Heart left ventricle (tissue), 16 donors: Measurements from ENCODE around the gene KCNK18. TPM values are rescaled to one million over a fixed set of nuclear protein-coding genes. Genes with fewer than 3 reads are reported as not detected.
A peak's percentile ranks its signal among the peaks of the same experiment; 100 is the strongest.
"Not testable (repeated sequence)": the region's sequence is repeated elsewhere in the genome, so short reads cannot be mapped to it uniquely, and the experiment has no call there.

Experiments
- ATAC-seq, 4 donors: fragments of 200-7000 bp; cut with Tn5 transposase; one replicate each; pipeline ENCODE4 v1.9.1; 2020 to 2022; ENCODE audit warnings: moderate library complexity in 4 of 4, mild to moderate bottlenecking in 3 of 4, moderate number of reproducible peaks in 1 of 4
- DNase-seq, 5 donors: peaks; one replicate each; pipeline ENCODE4 v3.0.0-alpha.2; 2020
- H3K27ac ChIP-seq, 12 donors: fragments of 200-600 bp; sonication (generic) in 4 of 12; one replicate each; pipeline versions ENCODE4 v1.5.0 to v1.8.0; 2016 to 2022; ENCODE audit warnings: mild to moderate bottlenecking in 2 of 12
- H3K27me3 ChIP-seq, 9 donors: fragments of 200-600 bp; sonication (generic) in 2 of 9; one replicate each; pipeline versions ENCODE4 v1.5.1 to v1.8.0; 2016 to 2022; ENCODE audit warnings: mild to moderate bottlenecking in 3 of 9
- H3K36me3 ChIP-seq, 9 donors: fragments of 200-600 bp; sonication (generic) in 2 of 9; one replicate each; pipeline versions ENCODE4 v1.5.0 to v1.8.0; 2018 to 2022; ENCODE audit warnings: mild to moderate bottlenecking in 2 of 9
- H3K4me1 ChIP-seq, 12 donors: fragments of 200-600 bp; sonication (generic) in 4 of 12; one replicate each; pipeline versions ENCODE4 v1.5.0 to v1.8.0; 2016 to 2022; ENCODE audit warnings: mild to moderate bottlenecking in 3 of 12
- H3K4me3 ChIP-seq, 12 donors: fragments of 200-600 bp; sonication (generic) in 4 of 12; one replicate each; pipeline versions ENCODE4 v1.5.0 to v1.8.0; 2017 to 2022; ENCODE audit warnings: mild to moderate bottlenecking in 9 of 12, moderate library complexity in 4 of 12
- H3K9me3 ChIP-seq, 12 donors: fragments of 200-600 bp; sonication (generic) in 4 of 12; one replicate each; pipeline versions ENCODE4 v1.5.0 to v1.8.0; 2016 to 2022; ENCODE audit warnings: mild to moderate bottlenecking in 1 of 12
- POLR2A ChIP-seq, 2 donors: fragments of 450-650 bp; IDR thresholded peaks; one replicate each; pipeline ENCODE4 v1.6.1; 2017; ENCODE audit warnings: antibody characterized with exemption in 2 of 2, mild to moderate bottlenecking in 2 of 2, moderate library complexity in 2 of 2
- WGBS, 4 donors: extraction: QIAGEN DNeasy Blood & Tissue Kit in 2 of 4; methylation state at CpG; one replicate each; pipeline versions ENCODE4 v1.1.5 to v1.1.7; 2013 to 2018; 5-methylcytosine and 5-hydroxymethylcytosine counted together
- intact Hi-C, 10 donors: fragments of 100-400 bp; cut with DNase I; formaldehyde crosslinking; loops; one replicate each; pipeline versions ENCODE4 v1.11.1 to v1.14.2; 2022
- polyA plus RNA-seq, 2 donors: library from polyadenylated mRNA; stranded (reverse); fragments of 200-250 nt; gene quantifications; one replicate each; pipeline ENCODE4 v1.2.3, GENCODE V29; 2013
- total RNA-seq, 9 donors: library from RNA; depleted of rRNA in 2 of 9; stranded (reverse); fragments of >200 nt in 2 of 9; fragmentation: NEBNext Ultra II Directional in 3 of 9; extraction: Animal tissue kit (Norgen Biotek cat#: 25700) in 3 of 9; gene quantifications; one replicate each; pipeline versions ENCODE4 v1.1.0 to v1.2.4, GENCODE V29; 2016 to 2023
- TF ChIP-seq, protein P1 (sequence below), 12 donors: fragments of 200-600 bp; sonication (generic) in 4 of 12; IDR thresholded peaks; one replicate each; pipeline versions ENCODE4 v1.5.0 to v1.8.0; 2018 to 2022; ENCODE audit warnings: antibody characterized with exemption in 12 of 12, mild to moderate bottlenecking in 5 of 12
- donor health status: ischemic (EF 13 %, LVEDD 7.1; RV severe dilation, severe dysfunction).
- donor health status: healthy with polysubstance abuse.
- donor health status: DM: no; HTN: yes; CAD: no.
- donor health status: DM: no; HTN: no; CAD: no.
- donor health status: ischemic (EF 25% LVEDD 6.9; RV normal size, moderate dysfunction).
- donor health status: ischemic (EF 25% LVEDD 5.7; RV mildly dilated, moderate dysfunction).
- donor health status: healthy.
- donor health status: DM: yes; HTN: yes; CAD: no.
- donor health status: ischemic (EF 35%, LVEDD 5.7; RV mildly dilated, moderate dysfunction).
- donor health status: nonischemic (EF 11% LVEDD 7.7; RV severe dilation, severe dysfunction).
- donor health status: DM: yes; HTN: yes; CAD: no.
- donor health status: PGD.
- donor health status: ischemic (EF 29% LVEDD 5.4; RV normal size, mild dysfunction).
- donor health status: nonischemic (EF 23%, LVEDD 6.1; RV moderate dilation, normal function).

Gene KCNK18
- total and polyA plus RNA-seq, 11 donors = not detected

DNA sequence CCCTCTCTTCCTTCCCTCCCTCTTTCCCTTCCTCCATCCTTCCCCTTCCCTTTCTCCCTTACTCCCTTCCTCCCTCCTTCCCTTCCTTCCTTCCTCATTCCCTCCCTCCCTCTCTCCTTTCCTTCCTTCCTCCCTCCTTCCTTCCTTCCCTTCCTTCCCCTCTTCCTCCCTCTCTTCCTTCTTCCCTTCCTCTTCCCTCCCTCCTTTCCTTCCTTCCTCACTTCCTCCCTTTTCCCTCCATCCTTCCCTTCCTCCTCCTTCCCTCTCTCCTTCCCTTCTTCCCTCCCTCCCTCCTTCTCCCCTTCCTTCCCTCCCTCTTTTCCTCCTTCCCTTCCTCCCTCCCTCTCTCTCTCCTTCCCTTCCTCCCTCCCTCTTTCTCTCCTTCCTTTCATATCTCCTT, 30.9 kb downstream of the KCNK18 start:
- TF ChIP-seq, protein P1, sequence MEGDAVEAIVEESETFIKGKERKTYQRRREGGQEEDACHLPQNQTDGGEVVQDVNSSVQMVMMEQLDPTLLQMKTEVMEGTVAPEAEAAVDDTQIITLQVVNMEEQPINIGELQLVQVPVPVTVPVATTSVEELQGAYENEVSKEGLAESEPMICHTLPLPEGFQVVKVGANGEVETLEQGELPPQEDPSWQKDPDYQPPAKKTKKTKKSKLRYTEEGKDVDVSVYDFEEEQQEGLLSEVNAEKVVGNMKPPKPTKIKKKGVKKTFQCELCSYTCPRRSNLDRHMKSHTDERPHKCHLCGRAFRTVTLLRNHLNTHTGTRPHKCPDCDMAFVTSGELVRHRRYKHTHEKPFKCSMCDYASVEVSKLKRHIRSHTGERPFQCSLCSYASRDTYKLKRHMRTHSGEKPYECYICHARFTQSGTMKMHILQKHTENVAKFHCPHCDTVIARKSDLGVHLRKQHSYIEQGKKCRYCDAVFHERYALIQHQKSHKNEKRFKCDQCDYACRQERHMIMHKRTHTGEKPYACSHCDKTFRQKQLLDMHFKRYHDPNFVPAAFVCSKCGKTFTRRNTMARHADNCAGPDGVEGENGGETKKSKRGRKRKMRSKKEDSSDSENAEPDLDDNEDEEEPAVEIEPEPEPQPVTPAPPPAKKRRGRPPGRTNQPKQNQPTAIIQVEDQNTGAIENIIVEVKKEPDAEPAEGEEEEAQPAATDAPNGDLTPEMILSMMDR (IDR thresholded peaks at IDR 0.05) = no peak
- TF ChIP-seq POLR2A (IDR thresholded peaks at IDR 0.05) = no peak

DNA sequence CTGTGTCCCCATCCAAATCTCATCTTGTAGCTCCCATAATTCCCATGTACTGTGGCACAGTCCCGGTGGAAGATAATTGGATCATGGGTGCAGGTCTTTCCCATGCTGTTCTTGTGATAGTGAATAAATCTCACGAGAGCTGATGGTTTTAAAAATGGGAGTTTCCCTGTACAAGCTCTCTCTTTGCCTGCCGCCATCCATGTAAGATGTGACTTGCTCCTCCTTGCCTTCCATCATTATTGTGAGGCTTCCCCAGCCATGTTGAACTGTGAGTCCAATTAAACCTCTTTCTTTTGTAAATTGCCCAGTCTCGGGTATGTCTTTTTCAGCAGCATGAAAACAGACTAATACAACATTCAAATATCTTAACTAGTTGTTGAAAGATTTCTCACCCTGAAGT, 32.8 kb downstream of the KCNK18 start:
- DNase-seq, H3K4me1 ChIP-seq, intact Hi-C loops, H3K4me3 ChIP-seq, H3K36me3 ChIP-seq, H3K27ac ChIP-seq, H3K9me3 ChIP-seq, ATAC-seq: not testable (repeated sequence)
- H3K27me3 ChIP-seq = peaks cover 0 to 63% (median 12%) of the 10 kb centered on the region in 9 donors
- 88 to 93% (median 92%) methylated on average over 4 of the region's 4 CpGs for WGBS, 4 donors

More for the DNA sequence above, 30.9 kb downstream of the KCNK18 start:
- peaks cover 0 to 76% (median 12%) of the 10 kb centered on the region in 9 donors for H3K27me3 ChIP-seq
- no peak overlapping the region for H3K4me3 ChIP-seq
- ATAC-seq = no peak
- no peak overlapping the region for H3K27ac ChIP-seq
- no peaks in the 10 kb centered on the region for H3K4me1 ChIP-seq
- DNase-seq = no peak
- intact Hi-C loops = loop anchor here in 2 of 10 donors (10.0 kb wide), 2 partner anchors 87 to 217 kb away; no protein-coding TSS in a partner anchor
- H3K36me3 ChIP-seq = no peaks in the 10 kb centered on the region
- H3K9me3 ChIP-seq = no peaks in the 10 kb centered on the region

DNA sequence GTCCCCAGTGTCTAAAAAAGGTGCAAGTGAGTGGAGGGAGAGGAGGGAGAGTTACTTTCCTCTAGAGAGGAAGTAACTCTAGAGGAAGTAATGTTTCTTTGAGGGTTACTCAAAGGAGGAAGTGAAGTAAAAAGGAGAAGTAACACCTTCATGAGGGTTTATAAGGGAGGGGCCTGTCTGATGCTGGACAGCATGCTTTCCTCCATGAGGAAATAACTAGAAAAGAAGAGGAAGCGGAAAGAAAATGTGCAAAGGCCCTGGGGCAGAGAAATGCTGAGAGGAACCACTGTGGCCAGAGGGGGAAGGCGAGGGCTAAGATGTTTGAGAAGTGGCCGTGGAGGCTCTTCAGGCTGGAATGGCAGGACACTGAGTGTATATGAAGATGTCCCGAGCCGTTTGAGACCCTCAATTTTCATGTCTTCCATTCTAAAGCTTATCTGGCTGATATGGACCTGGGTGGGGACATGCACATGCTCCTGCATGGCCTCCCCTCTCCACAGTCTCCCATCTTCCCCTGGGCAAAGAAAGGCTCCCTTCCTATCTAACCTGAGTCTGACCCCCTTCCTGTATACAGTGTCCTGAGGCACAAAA, 40.2 kb downstream of the KCNK18 start:
- no peak for TF ChIP-seq POLR2A (IDR thresholded peaks at IDR 0.05)
- TF ChIP-seq, protein P1 (IDR thresholded peaks at IDR 0.05) = no peak
- peaks cover 0 to 15% (median 5%) of the 10 kb centered on the region in 12 donors for H3K4me1 ChIP-seq
- peak in 2 of 4 donors; percentile 26 to 52 for ATAC-seq
- no peak overlapping the region for H3K4me3 ChIP-seq
- no peak for DNase-seq
- no peak overlapping the region for H3K27ac ChIP-seq
- no peaks in the 10 kb centered on the region for H3K36me3 ChIP-seq
- WGBS, 4 donors = 74 to 85% (median 84%) methylated on average over 5 of the region's 5 CpGs
- intact Hi-C loops = no loop called here
- no peaks in the 10 kb centered on the region for H3K9me3 ChIP-seq
- peaks cover 17 to 72% (median 31%) of the 10 kb centered on the region in 9 donors for H3K27me3 ChIP-seq

DNA sequence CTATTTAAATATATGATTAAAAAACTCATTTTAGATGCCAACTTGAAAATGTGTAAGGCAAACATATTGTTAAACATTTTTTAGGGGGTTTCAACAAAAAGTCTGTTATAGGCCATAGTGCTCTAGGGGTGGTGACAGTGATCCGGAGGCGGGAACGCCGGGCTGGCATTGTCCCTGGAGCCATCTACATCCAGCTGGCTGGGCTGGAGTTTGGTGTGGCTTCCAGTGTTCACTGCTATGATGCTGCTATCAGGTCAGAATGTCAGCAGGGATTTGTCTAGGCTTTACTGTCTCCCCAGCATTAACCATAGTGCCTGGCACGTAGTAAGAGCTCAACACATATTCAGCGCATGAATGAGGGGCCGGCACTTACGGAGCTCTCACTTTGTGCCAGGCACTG, 41.8 kb downstream of the KCNK18 start:
- Histone ChIP-seq H3K9me3 (no peaks in the 10 kb centered on the region), H3K27ac (no peak overlapping the region), H3K4me1 (peaks cover 0 to 15% (median 5%) of the 10 kb centered on the region in 12 donors), H3K27me3 (peaks cover 17 to 75% (median 40%) of the 10 kb centered on the region in 9 donors), H3K4me3 (no peak overlapping the region), H3K36me3 (no peaks in the 10 kb centered on the region)
- intact Hi-C loops = no loop called here
- ATAC-seq = no peak
- TF ChIP-seq POLR2A (IDR thresholded peaks at IDR 0.05) = no peak
- TF ChIP-seq, protein P1 (IDR thresholded peaks at IDR 0.05) = no peak
- no peak for DNase-seq
- 74 to 86% (median 77%) methylated on average over 7 to 8 of the region's 8 CpGs for WGBS, 4 donors
